ENCODE results near the gene WNK2. TPM values are rescaled to one million over a fixed set of nuclear protein-coding genes. Genes with fewer than 3 reads are reported as not detected.

WNK2 gene
- total and polyA plus RNA-seq, 2 donors (not counting 3 experiments of a cell fraction or from before 2014, with no cell fraction given) = not detected

- no TSS peak for BruUV-seq (replicated peaks)
- Histone ChIP-seq H4K20me1 (replicated peaks; ENCODE audit: control insufficient read depth, extremely low read depth, insufficient read depth, low read length) (no peaks in the 10 kb centered on the region), H3K9ac (replicated peaks; ENCODE audit: extremely low read depth, insufficient read depth, low read length) (no peak overlapping the region), H2AFZ (ENCODE audit: low read depth, low read length) (no peak overlapping the region), H3K9me1 (replicated peaks; ENCODE audit: control insufficient read depth, extremely low read depth, insufficient read depth, low read length) (no peaks in the 10 kb centered on the region), H3K9me3 (replicated peaks; ENCODE audit: control insufficient read depth, insufficient read depth, low read length) (no peaks in the 10 kb centered on the region), H3K4me2 (ENCODE audit: insufficient read depth, low read length) (no peak overlapping the region), H3K27ac (ENCODE audit: insufficient read depth, low read depth, low read length) (no peak overlapping the region), H3K4me3 (replicated peaks in 1 of 3; ENCODE audit: insufficient read depth in 1 of 3, low read depth in 1 of 3, low read length in 3 of 3) (no peak overlapping the region), H3K36me3 (ENCODE audit: control insufficient read depth in 2 of 2, extremely low read depth in 1 of 2, insufficient read depth in 2 of 2, low read length in 2 of 2) (no peaks in the 10 kb centered on the region), H3K27me3 (ENCODE audit: control insufficient read depth in 2 of 2, insufficient read depth in 2 of 2, low read length in 2 of 2) (peaks cover 22 to 24% of the 10 kb centered on the region in 2 experiments), H3K4me1 (ENCODE audit: control insufficient read depth, extremely low read depth, insufficient read depth, low read length) (no peaks in the 10 kb centered on the region), H3K79me2 (ENCODE audit: control insufficient read depth, insufficient read depth, low read length) (no peaks in the 10 kb centered on the region)
- intact Hi-C loops (cut with micrococcal nuclease) = no loop called here
- ChIA-PET CTCF (interaction anchor here (0.9 to 1.3 kb wide), 2 partner anchors 15 to 25 kb away, joined by 3 to 6 read pairs; no protein-coding TSS in a partner anchor), POLR2A (no interaction called here)
- FAIRE-seq = no peak
- TF ChIP-seq EZH2 (IDR thresholded peaks at IDR 0.05; ENCODE audit: borderline replicate concordance, low read depth, low read length, severe bottlenecking) = no peak
- no peak for TF ChIP-seq GATA2 (IDR thresholded peaks at IDR 0.05; ENCODE audit: insufficient read depth, insufficient read length, low read depth, low read length)
- TF ChIP-seq MAX (IDR thresholded peaks at IDR 0.05; ENCODE audit: insufficient read depth, insufficient read length) = no peak
- no peak for TF ChIP-seq MYC (IDR thresholded peaks at IDR 0.05; ENCODE audit: low read depth, low read length)
- no peak for TF ChIP-seq JUN (IDR thresholded peaks at IDR 0.05; ENCODE audit: borderline replicate concordance, insufficient read depth, insufficient read length, low read depth)
- dilution Hi-C loops (cut with MboI; ENCODE audit: extremely low pct_ligation_motif_present, low sequenced_read_pairs) = no loop called here
- no peak for DNase-seq (ENCODE audit: low read depth, low spot score)
Measured at GRCh38 chr9:93178851-93179786, 4.8 kb upstream of the WNK2 start.

GRCh38 chr9:93180938-93181337, 3.0 kb upstream of the WNK2 start:
- FAIRE-seq = no peak
- H3K79me2 ChIP-seq (ENCODE audit: control insufficient read depth, insufficient read depth, low read length) = no peaks in the 10 kb centered on the region
- no peaks in the 10 kb centered on the region for H4K20me1 ChIP-seq (replicated peaks; ENCODE audit: control insufficient read depth, extremely low read depth, insufficient read depth, low read length)
- no peak overlapping the region for H3K27ac ChIP-seq (ENCODE audit: insufficient read depth, low read depth, low read length)
- no peak for TF ChIP-seq CTCF (IDR thresholded peaks at IDR 0.05; ENCODE audit: extremely low read depth in 1 of 2, insufficient read depth in 1 of 2, low read depth in 1 of 2, low read length in 2 of 2)
- TF ChIP-seq FOS (IDR thresholded peaks at IDR 0.05; ENCODE audit: borderline replicate concordance, insufficient read depth, low read length) = no peak
- TF ChIP-seq MAX (IDR thresholded peaks at IDR 0.05; ENCODE audit: insufficient read depth, insufficient read length) = no peak
- TF ChIP-seq EZH2 (IDR thresholded peaks at IDR 0.05; ENCODE audit: borderline replicate concordance, low read depth, low read length, severe bottlenecking) = no peak
- no peak for TF ChIP-seq POLR2A (IDR thresholded peaks at IDR 0.05; ENCODE audit: low read depth, low read length)
- no peak for TF ChIP-seq POLR2AphosphoS5 (IDR thresholded peaks at IDR 0.05; ENCODE audit: insufficient read depth, low read depth, low read length)
- TF ChIP-seq MYC (IDR thresholded peaks at IDR 0.05; ENCODE audit: low read depth, low read length) = no peak
- TF ChIP-seq GATA2 (IDR thresholded peaks at IDR 0.05; ENCODE audit: insufficient read depth, insufficient read length, low read depth, low read length) = no peak
- no peak for TF ChIP-seq JUN (IDR thresholded peaks at IDR 0.05; ENCODE audit: borderline replicate concordance, insufficient read depth, insufficient read length, low read depth)
- H3K9ac ChIP-seq (replicated peaks; ENCODE audit: extremely low read depth, insufficient read depth, low read length) = no peak overlapping the region
- H3K4me3 ChIP-seq (replicated peaks in 1 of 3; ENCODE audit: insufficient read depth in 1 of 3, low read depth in 1 of 3, low read length in 3 of 3) = no peak overlapping the region
- H3K9me1 ChIP-seq (replicated peaks; ENCODE audit: control insufficient read depth, extremely low read depth, insufficient read depth, low read length) = no peaks in the 10 kb centered on the region
- POLR2A ChIA-PET = no interaction called here
- CTCF ChIA-PET = interaction anchor here (0.6 to 1.4 kb wide), 2 partner anchors 19 to 61 kb away, joined by 3 read pairs; no protein-coding TSS in a partner anchor
- H3K9me3 ChIP-seq (replicated peaks; ENCODE audit: control insufficient read depth, insufficient read depth, low read length) = no peaks in the 10 kb centered on the region
- BruUV-seq (replicated peaks) = no TSS peak
- intact Hi-C loops (cut with micrococcal nuclease) = no loop called here
- H3K36me3 ChIP-seq (ENCODE audit: control insufficient read depth in 2 of 2, extremely low read depth in 1 of 2, insufficient read depth in 2 of 2, low read length in 2 of 2) = no peaks in the 10 kb centered on the region
- dilution Hi-C loops (cut with MboI; ENCODE audit: extremely low pct_ligation_motif_present, low sequenced_read_pairs) = no loop called here
- H3K4me1 ChIP-seq (ENCODE audit: control insufficient read depth, extremely low read depth, insufficient read depth, low read length) = no peaks in the 10 kb centered on the region
- no peak for DNase-seq (ENCODE audit: low read depth, low spot score)
- H3K4me2 ChIP-seq (ENCODE audit: insufficient read depth, low read length) = no peak overlapping the region
- peaks cover 31 to 40% of the 10 kb centered on the region in 2 experiments for H3K27me3 ChIP-seq (ENCODE audit: control insufficient read depth in 2 of 2, insufficient read depth in 2 of 2, low read length in 2 of 2)
- H2AFZ ChIP-seq (ENCODE audit: low read depth, low read length) = no peak overlapping the region

Measured in endothelial cell of umbilical vein (primary cell).